ENCODE measurements around the gene TPSG1.

GRCh38 chr16:1173788-1174451 lies 51.1 kb downstream of the TPSG1 start:
- TF ChIP-seq POLR2A (IDR thresholded peaks at IDR 0.05) = no peak
- TF ChIP-seq, protein P1, sequence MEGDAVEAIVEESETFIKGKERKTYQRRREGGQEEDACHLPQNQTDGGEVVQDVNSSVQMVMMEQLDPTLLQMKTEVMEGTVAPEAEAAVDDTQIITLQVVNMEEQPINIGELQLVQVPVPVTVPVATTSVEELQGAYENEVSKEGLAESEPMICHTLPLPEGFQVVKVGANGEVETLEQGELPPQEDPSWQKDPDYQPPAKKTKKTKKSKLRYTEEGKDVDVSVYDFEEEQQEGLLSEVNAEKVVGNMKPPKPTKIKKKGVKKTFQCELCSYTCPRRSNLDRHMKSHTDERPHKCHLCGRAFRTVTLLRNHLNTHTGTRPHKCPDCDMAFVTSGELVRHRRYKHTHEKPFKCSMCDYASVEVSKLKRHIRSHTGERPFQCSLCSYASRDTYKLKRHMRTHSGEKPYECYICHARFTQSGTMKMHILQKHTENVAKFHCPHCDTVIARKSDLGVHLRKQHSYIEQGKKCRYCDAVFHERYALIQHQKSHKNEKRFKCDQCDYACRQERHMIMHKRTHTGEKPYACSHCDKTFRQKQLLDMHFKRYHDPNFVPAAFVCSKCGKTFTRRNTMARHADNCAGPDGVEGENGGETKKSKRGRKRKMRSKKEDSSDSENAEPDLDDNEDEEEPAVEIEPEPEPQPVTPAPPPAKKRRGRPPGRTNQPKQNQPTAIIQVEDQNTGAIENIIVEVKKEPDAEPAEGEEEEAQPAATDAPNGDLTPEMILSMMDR (IDR thresholded peaks at IDR 0.05) = no peak

All from heart left ventricle (tissue), 13 donors.